HEK293 (cell line): ENCODE measurements around the gene UHRF1.
A peak's percentile ranks its signal among the peaks of the same experiment; 100 is the strongest.

ENCODE experiments used
- CTCF ChIA-PET: fragments of 350-600 bp; formaldehyde crosslinking; extraction: SDS; loops from one replicate; lab custom pipeline; 2021; ENCODE audit warnings: antibody characterized with exemption; lab: Yijun Ruan, JAX
- POLR2A ChIA-PET: fragments of 300-600 bp; formaldehyde crosslinking; extraction: SDS; loops from one replicate; lab custom pipeline; 2020; ENCODE audit warnings: antibody characterized with exemption, inconsistent platforms; lab: Yijun Ruan, JAX
- H3K27ac ChIP-seq: fragments of 200-500 bp; sonication (Bioruptor generic); 2 replicates; pipeline ENCODE4 v1.5.1; 2014; ENCODE audit warnings: low read depth, low read length, control low read depth, inconsistent platforms; ENCODE audit errors: extremely low read depth
- H3K36me3 ChIP-seq, 2 experiments: fragments of 200-500 bp in 1 of 2; sonication (Bioruptor generic) in 1 of 2; 1 replicate in 1 of 2; 2 replicates in 1 of 2; pipeline ENCODE4 v1.5.1; 2014 to 2017; ENCODE audit warnings: inconsistent platforms in 2 of 2, low read length in 2 of 2; ENCODE audit not compliant: control insufficient read depth in 2 of 2, insufficient read depth in 1 of 2
- H3K4me1 ChIP-seq: fragments of 200-500 bp; sonication (Bioruptor generic); 2 replicates; pipeline ENCODE4 v1.5.1; 2014; ENCODE audit warnings: mild to moderate bottlenecking, low read length, inconsistent platforms; ENCODE audit not compliant: control insufficient read depth, insufficient read depth
- H3K4me3 ChIP-seq: 2 replicates; pipeline ENCODE4 v1.5.1; 2011; ENCODE audit warnings: low read depth, mild to moderate bottlenecking, control low read depth, low read length, moderate library complexity
- H3K9me3 ChIP-seq: fragments of 200-500 bp; sonication (Bioruptor generic); 2 replicates; pipeline ENCODE4 v1.5.1; 2014; ENCODE audit warnings: low read depth, low read length, inconsistent platforms; ENCODE audit not compliant: control insufficient read depth, insufficient read depth
- EGR2 ChIP-seq: fragments of 450-650 bp; formaldehyde crosslinking; IDR thresholded peaks from 2 replicates; pipeline ENCODE4 v1.5.1; 2016; ENCODE audit warnings: low read depth, missing biosample characterization, missing genetic modification characterization
- IKZF3 ChIP-seq: fragments of 450-650 bp; IDR thresholded peaks from 2 replicates; pipeline ENCODE4 v1.5.0; 2018; ENCODE audit warnings: missing biosample characterization, mild to moderate bottlenecking, missing genetic modification characterization, moderate library complexity
- ZFHX2 ChIP-seq: fragments of 450-650 bp; formaldehyde crosslinking; conservative IDR thresholded peaks from 2 replicates; pipeline ENCODE4 v1.5.1; 2016; ENCODE audit warnings: missing biosample characterization, missing genetic modification characterization
- ZFP41 ChIP-seq: fragments of 450-650 bp; formaldehyde crosslinking; IDR thresholded peaks from 2 replicates; pipeline ENCODE4 v1.5.1; 2016; ENCODE audit warnings: missing biosample characterization, missing genetic modification characterization, borderline replicate concordance
- ZNF132 ChIP-seq: fragments of 450-650 bp; formaldehyde crosslinking; IDR thresholded peaks from 2 replicates; pipeline ENCODE4 v1.5.1; 2017; ENCODE audit warnings: missing biosample characterization, missing genetic modification characterization, borderline replicate concordance
- ZNF16 ChIP-seq: fragments of 450-650 bp; formaldehyde crosslinking; IDR thresholded peaks from 2 replicates; pipeline ENCODE4 v1.5.1; 2016; ENCODE audit warnings: low read depth, missing biosample characterization, missing genetic modification characterization
- ZNF169 ChIP-seq: fragments of 450-650 bp; formaldehyde crosslinking; IDR thresholded peaks from 2 replicates; pipeline ENCODE4 v1.5.1; 2016; ENCODE audit warnings: missing biosample characterization, missing genetic modification characterization
- ZNF221 ChIP-seq: fragments of 450-650 bp; formaldehyde crosslinking; IDR thresholded peaks from 2 replicates; pipeline ENCODE4 v1.5.1; 2017; ENCODE audit warnings: missing biosample characterization, missing genetic modification characterization, borderline replicate concordance
- ZNF311 ChIP-seq: fragments of 450-650 bp; formaldehyde crosslinking; IDR thresholded peaks from 2 replicates; pipeline ENCODE4 v1.5.1; 2017; ENCODE audit warnings: missing biosample characterization, missing genetic modification characterization, borderline replicate concordance
- ZNF48 ChIP-seq: fragments of 450-650 bp; formaldehyde crosslinking; IDR thresholded peaks from 2 replicates; pipeline ENCODE4 v1.5.1; 2016; ENCODE audit warnings: missing biosample characterization, missing genetic modification characterization
- ZNF600 ChIP-seq: fragments of 450-650 bp; formaldehyde crosslinking; IDR thresholded peaks from 2 replicates; pipeline ENCODE4 v1.5.1; 2016; ENCODE audit warnings: missing biosample characterization, missing genetic modification characterization
- ZNF610 ChIP-seq: fragments of 450-650 bp; formaldehyde crosslinking; IDR thresholded peaks from 2 replicates; pipeline ENCODE4 v1.5.1; 2016; ENCODE audit warnings: missing biosample characterization, missing genetic modification characterization, borderline replicate concordance
- ZNF768 ChIP-seq: fragments of 450-650 bp; formaldehyde crosslinking; IDR thresholded peaks from 2 replicates; pipeline ENCODE4 v1.5.1; 2018; ENCODE audit warnings: missing biosample characterization, mild to moderate bottlenecking, missing genetic modification characterization
- TF ChIP-seq, protein P1 (sequence below): fragments of 450-650 bp; formaldehyde crosslinking; IDR thresholded peaks from 2 replicates; pipeline ENCODE4 v1.5.1; 2016; ENCODE audit warnings: missing biosample characterization, missing genetic modification characterization
- TF ChIP-seq, protein P2 (sequence below): sonication (generic); formaldehyde crosslinking; IDR thresholded peaks from 2 replicates; pipeline ENCODE4 v1.8.1; 2022; ENCODE audit warnings: mild to moderate bottlenecking, moderate library complexity, missing genetic modification reagents
- TF ChIP-seq, protein P3 (sequence below): fragments of 450-650 bp; formaldehyde crosslinking; IDR thresholded peaks from 2 replicates; pipeline ENCODE4 v1.5.1; 2016; ENCODE audit warnings: missing biosample characterization, missing genetic modification characterization

The UHRF1 gene

DNA sequence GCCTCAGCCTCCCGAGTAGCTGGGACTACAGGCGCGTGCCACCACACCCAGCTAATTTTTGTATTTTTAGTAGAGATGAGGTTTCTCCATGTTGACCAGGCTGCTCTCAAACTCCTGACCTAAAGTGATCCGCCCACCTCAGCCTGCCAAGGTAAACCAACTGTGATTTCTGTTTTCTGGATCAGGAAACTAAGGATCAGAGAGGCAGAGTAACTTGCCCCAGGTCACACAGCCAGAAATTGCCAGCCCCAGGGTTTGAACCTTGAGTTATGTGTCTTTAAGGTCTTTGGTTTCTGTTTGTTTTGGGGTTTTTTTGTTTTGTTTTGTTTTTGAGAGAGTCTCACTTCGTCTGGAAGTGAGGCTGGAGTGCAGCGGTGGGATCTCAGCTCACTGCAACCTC is 37.6 kb upstream of the UHRF1 start:
- CTCF ChIA-PET, result interaction anchor here (0.6 to 4.7 kb wide), 11 partner anchors 17 to 356 kb away, joined by 3 to 54 read pairs (median 4); no protein-coding TSS in a partner anchor

DNA sequence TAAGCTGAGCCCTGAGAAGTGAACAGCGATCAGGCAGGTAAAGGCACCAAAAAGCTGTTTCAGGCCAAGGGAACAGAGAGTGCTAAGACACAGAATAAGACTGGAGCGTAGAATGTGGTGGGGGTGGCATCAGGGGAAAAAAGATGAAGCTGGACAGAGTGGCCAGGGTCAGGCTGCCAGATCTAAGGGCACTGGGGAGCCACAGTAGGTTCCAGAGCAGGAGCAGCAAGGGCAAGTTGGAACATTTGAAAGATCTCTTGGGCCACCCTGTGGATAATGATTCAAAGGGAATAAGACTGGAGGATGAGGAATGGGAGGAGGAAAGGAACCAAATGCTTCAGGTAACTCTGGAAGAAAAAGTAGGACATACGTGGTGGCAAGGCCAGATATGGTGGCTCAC is 35.4 kb upstream of the UHRF1 start:
- H3K4me1 ChIP-seq, result no peaks in the 10 kb centered on the region
- no peaks in the 10 kb centered on the region for H3K9me3 ChIP-seq
- POLR2A ChIA-PET, result interaction anchor here (1.6 kb wide), 1 partner anchor 38 kb away, joined by 9 read pairs; no protein-coding TSS in a partner anchor
- no peak overlapping the region for H3K4me3 ChIP-seq
- TF ChIP-seq ZNF132 (tag by site-specific recombination) (no peak), ZNF16 (tag by site-specific recombination) (peak; percentile 98), ZNF221 (no peak), ZNF600 (tag by site-specific recombination) (0 out of 2 replicates have a peak, but pooled peaks have one; percentile 3), ZFP41 (tag by site-specific recombination) (no peak)
- TF ChIP-seq, protein P1, sequence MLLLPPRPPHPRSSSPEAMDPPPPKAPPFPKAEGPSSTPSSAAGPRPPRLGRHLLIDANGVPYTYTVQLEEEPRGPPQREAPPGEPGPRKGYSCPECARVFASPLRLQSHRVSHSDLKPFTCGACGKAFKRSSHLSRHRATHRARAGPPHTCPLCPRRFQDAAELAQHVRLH, result peak; percentile 50; the same call in 1 of the 2 replicates
- CTCF ChIA-PET, result interaction anchor here (0.5 to 4.7 kb wide), 8 partner anchors 32 to 917 kb away, joined by 3 to 54 read pairs (median 4); partner anchors contain the start of gene DUS3L
- H3K27ac ChIP-seq, result no peak overlapping the region
- H3K36me3 ChIP-seq, result no peaks in the 10 kb centered on the region

More for the DNA sequence above, 37.6 kb upstream of the UHRF1 start:
- H3K27ac ChIP-seq, result no peak overlapping the region
- no peak overlapping the region for H3K4me3 ChIP-seq
- POLR2A ChIA-PET, result interaction anchor here (1.5 kb wide), 1 partner anchor 21 kb away, joined by 4 read pairs; no protein-coding TSS in a partner anchor
- H3K36me3 ChIP-seq, result no peaks in the 10 kb centered on the region
- H3K4me1 ChIP-seq, result peaks cover 3% of the 10 kb centered on the region; the same call in 1 of the 2 replicates
- H3K9me3 ChIP-seq, result no peaks in the 10 kb centered on the region
- TF ChIP-seq ZNF768 (tag by site-specific recombination) (peak; percentile 71; the same call in 1 of the 2 replicates), ZNF169 (tag by site-specific recombination) (no peak)

DNA sequence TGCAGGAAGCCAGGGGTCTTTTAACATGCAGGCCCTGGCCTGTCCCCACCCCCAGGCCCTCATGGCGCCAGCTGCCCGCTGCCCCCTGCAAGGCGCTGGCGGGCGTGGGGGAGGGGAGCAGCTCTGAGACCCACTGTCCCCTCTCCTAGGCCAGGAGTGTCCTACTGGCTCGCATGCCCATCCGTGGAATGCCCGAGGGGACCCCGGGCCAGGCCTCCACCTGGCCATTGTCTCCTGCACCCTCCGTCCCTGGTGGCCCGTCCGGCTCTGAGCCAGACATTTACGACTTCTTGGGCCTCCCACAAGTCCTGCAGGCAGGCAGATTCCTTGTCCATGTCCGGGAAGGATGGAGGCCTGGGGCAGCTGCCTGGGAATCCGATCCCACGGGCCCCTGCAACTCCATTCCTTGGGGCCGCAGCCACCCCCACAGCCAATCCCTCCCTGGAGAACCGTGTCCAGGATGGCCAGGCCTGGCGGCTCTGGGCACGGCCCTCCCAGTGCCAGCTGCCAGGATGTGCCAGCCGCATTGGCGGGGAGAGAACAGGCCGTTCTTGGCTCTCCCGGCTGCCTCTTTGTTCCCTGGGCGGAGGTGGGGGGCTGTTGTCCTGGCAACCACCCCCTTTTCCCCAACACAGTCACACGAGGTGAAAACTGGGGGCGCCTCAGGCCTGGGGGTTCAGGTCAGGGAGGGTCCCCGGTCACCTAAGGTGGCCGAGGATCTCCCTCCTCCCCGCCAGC is 31.4 kb upstream of the UHRF1 start:
- CTCF ChIA-PET, result no interaction called here

DNA sequence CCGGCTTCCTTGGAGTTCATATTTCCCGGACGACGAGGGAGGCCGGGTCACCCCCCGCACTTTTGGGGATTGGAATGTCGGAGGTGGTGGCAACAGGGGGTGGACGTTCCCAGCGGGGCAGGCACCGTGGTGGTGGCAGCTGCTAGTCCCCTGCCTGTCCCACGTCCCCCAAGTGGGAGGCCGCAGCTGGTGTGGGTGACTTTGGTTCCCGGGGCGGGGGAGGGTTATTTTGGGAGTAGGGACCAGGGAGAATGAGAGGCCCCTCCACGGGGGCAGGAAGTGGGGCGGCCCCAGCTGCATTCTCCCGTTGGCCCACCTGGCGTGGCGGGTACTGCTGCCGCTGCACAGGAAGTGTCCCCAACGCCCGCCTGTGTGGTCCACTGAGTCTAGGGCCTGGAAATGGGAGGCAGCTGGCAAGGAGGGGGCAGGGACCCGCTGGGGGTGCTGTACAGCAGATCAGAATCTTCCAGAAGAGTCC is 30.8 kb upstream of the UHRF1 start:
- TF ChIP-seq, protein P2, sequence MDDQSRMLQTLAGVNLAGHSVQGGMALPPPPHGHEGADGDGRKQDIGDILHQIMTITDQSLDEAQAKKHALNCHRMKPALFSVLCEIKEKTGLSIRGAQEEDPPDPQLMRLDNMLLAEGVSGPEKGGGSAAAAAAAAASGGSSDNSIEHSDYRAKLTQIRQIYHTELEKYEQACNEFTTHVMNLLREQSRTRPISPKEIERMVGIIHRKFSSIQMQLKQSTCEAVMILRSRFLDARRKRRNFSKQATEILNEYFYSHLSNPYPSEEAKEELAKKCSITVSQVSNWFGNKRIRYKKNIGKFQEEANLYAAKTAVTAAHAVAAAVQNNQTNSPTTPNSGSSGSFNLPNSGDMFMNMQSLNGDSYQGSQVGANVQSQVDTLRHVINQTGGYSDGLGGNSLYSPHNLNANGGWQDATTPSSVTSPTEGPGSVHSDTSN (CRISPR knock-in tag), result no peak
- TF ChIP-seq ZFHX2 (peak; percentile 70), EGR2 (tag by site-specific recombination) (peak; percentile 76)
- TF ChIP-seq, protein P3, sequence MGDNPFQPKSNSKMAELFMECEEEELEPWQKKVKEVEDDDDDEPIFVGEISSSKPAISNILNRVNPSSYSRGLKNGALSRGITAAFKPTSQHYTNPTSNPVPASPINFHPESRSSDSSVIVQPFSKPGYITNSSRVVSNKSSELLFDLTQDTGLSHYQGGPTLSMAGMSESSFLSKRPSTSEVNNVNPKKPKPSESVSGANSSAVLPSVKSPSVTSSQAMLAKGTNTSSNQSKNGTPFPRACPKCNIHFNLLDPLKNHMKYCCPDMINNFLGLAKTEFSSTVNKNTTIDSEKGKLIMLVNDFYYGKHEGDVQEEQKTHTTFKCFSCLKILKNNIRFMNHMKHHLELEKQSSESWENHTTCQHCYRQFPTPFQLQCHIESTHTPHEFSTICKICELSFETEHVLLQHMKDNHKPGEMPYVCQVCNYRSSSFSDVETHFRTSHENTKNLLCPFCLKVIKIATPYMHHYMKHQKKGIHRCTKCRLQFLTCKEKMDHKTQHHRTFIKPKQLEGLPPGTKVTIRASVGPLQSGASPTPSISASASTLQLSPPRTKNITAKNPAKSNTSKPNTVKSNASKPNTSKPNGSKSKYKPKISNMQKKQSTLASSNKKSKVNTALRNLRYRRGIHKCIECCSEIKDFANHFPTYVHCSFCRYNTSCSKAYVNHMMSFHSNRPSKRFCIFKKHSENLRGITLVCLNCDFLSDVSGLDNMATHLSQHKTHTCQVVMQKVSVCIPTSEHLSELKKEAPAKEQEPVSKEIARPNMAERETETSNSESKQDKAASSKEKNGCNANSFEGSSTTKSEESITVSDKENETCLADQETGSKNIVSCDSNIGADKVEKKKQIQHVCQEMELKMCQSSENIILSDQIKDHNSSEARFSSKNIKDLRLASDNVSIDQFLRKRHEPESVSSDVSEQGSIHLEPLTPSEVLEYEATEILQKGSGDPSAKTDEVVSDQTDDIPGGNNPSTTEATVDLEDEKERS (tag by site-specific recombination), result no peak
- CTCF ChIA-PET, result no interaction called here
- POLR2A ChIA-PET, result no interaction called here
- H3K9me3 ChIP-seq, result no peaks in the 10 kb centered on the region
- H3K27ac ChIP-seq, result no peak overlapping the region
- no peak overlapping the region for H3K4me3 ChIP-seq
- no peaks in the 10 kb centered on the region for H3K36me3 ChIP-seq
- no peaks in the 10 kb centered on the region for H3K4me1 ChIP-seq

More for the DNA sequence above, 31.4 kb upstream of the UHRF1 start:
- no peaks in the 10 kb centered on the region for H3K4me1 ChIP-seq
- POLR2A ChIA-PET, result no interaction called here
- no peak for TF ChIP-seq ZNF48
- TF ChIP-seq ZNF610 (tag by site-specific recombination), result no peak
- TF ChIP-seq ZNF311, result no peak
- TF ChIP-seq IKZF3 (tag by site-specific recombination), result peak; percentile 11; the same call in 1 of the 2 replicates
- TF ChIP-seq, all 188 proteins: peak for 1
- Histone ChIP-seq H3K9me3 (no peaks in the 10 kb centered on the region), H3K27ac (no peak overlapping the region), H3K36me3 (no peaks in the 10 kb centered on the region), H3K4me3 (no peak overlapping the region)
